ENCODE results near the gene ZFHX3. TPM values are rescaled to one million over a fixed set of nuclear protein-coding genes. Genes with fewer than 3 reads are reported as not detected.

Gene ZFHX3
- total RNA-seq, 3 donors from 2014 or later = 13.8 to 36.0 (median 15.5) TPM

DNA sequence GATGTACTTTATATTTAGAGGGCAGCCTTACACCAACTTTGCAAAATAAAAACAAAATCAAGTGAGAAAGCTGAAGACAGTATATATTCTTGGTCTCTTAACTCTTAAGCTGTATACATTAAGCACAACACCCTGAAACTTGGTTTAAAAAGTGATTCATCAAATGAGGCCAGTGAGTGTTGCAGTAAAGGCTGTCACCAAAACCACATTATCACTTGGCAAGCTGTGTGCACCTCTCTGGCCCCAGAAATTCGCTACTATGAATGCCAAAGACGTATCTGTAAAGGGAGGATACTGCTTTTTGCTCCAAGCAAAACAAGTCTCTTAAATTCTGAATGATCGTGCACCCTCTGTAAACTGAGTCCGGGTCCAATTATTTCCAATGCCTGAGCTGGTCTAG, 163.9 kb downstream of the ZFHX3 start:
- TF ChIP-seq CTCF (IDR thresholded peaks at IDR 0.05) = no peak
- intact Hi-C loops (cut with DNase I, micrococcal nuclease) = no loop called here
- Histone ChIP-seq H3K4me3 (no peak overlapping the region), H3K4me1 (ENCODE audit: low read depth) (no peaks in the 10 kb centered on the region), H3K36me3 (ENCODE audit: low read depth) (no peaks in the 10 kb centered on the region), H3K9me3 (no peaks in the 10 kb centered on the region)
- no peak for ATAC-seq
- no peak for DNase-seq

DNA sequence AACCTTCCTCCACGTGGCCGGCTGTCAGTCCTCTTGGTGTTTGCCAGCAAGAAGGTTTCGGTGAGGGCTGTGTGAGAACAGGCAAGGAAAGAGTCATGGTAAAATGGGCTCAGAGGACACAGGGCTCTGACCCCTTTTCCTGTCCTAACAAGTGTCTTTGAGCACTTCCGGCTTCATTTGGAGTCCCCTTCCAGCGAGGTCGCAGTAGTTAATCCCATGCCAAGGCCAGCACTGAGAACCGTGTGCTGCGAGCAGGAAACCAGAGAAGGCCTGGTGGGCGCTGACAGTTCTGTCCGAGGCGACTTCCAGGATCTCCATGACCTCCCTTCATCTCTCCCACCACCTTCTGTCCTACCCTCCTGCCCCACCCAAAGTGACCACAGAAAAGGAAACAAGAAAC, 168.1 kb downstream of the ZFHX3 start:
- ATAC-seq (no peak), DNase-seq (no peak)
- Histone ChIP-seq H3K4me1 (ENCODE audit: low read depth) (no peaks in the 10 kb centered on the region), H3K9me3 (no peaks in the 10 kb centered on the region), H3K36me3 (ENCODE audit: low read depth) (no peaks in the 10 kb centered on the region), H3K4me3 (no peak overlapping the region)
- intact Hi-C loops (cut with DNase I, micrococcal nuclease) = no loop called here
- TF ChIP-seq CTCF (IDR thresholded peaks at IDR 0.05) = no peak

DNA sequence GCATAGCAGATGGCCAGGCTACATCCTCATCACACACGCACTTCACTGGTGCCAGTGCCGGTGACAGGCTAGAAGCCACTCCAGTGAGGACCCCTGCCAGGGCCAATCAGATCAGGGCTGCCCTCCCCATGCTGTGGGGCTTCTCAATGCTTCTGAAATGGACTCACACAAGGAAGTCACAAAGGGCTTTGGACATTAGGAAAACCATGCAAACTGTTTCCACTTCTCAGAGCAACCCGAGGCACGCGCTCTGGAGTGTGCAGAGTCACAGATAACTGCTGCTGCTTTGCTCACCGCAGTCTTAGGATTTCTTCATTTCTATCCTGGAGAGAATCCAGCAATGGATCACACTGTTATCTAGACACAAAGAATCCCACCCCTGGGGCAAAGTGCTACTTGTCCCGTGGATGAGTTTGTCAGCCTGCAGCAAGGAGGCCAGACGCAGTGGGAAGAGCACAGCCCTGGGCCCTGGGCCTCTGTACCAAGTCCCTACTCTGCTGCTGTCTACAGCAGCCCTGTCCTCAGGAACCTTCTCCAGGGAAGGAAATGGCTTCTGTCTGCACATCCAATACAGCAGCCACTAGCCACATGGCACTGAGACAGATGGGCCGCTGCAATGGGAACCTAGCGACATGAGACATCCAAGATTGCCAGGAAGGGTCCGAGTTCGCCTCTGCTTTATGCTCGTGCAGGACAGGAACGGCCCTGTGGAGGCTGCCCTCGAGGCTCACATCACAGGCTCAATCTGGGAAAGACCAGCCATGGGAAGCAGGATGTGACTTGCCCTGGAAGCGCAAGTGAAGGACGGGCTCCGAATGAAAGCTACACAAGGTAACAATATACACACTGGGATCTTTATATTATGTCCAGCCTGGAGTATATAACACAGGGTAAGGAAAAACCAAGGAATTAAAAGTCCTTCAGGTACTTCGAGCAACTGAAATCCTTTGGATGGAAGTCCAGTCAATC, 169.3 kb downstream of the ZFHX3 start:
- intact Hi-C loops (cut with DNase I, micrococcal nuclease) = no loop called here
- Histone ChIP-seq H3K4me3 (no peak overlapping the region), H3K36me3 (ENCODE audit: low read depth) (no peaks in the 10 kb centered on the region), H3K4me1 (ENCODE audit: low read depth) (no peaks in the 10 kb centered on the region), H3K9me3 (no peaks in the 10 kb centered on the region)
- TF ChIP-seq CTCF (IDR thresholded peaks at IDR 0.05) = no peak
- DNase-seq (no peak), ATAC-seq (no peak)

GRCh38 chr16:72877374-72878028, 170.4 kb downstream of the ZFHX3 start:
- H3K36me3 ChIP-seq (ENCODE audit: low read depth) = no peaks in the 10 kb centered on the region
- ATAC-seq (peak; percentile 44), DNase-seq (no peak)
- no peaks in the 10 kb centered on the region for H3K9me3 ChIP-seq
- no peaks in the 10 kb centered on the region for H3K4me1 ChIP-seq (ENCODE audit: low read depth)
- intact Hi-C loops (cut with DNase I, micrococcal nuclease) = no loop called here
- TF ChIP-seq CTCF (IDR thresholded peaks at IDR 0.05) = no peak
- H3K4me3 ChIP-seq = no peak overlapping the region

- no peak for DNase-seq
- H3K4me1 ChIP-seq (ENCODE audit: low read depth) = no peaks in the 10 kb centered on the region
- no peak for ATAC-seq
- TF ChIP-seq CTCF (IDR thresholded peaks at IDR 0.05) = no peak
- intact Hi-C loops (cut with DNase I, micrococcal nuclease) = no loop called here
- H3K4me3 ChIP-seq = no peak overlapping the region
- no peaks in the 10 kb centered on the region for H3K36me3 ChIP-seq (ENCODE audit: low read depth)
- H3K9me3 ChIP-seq = no peaks in the 10 kb centered on the region
Measured at GRCh38 chr16:72876981-72877373, 171.0 kb downstream of the ZFHX3 start.

All from mucosa of descending colon (tissue), 3 donors.